Cardiac muscle cell (in vitro differentiated cells and primary cell): ENCODE measurements around the gene CNRIP1. TPM values are rescaled to one million over a fixed set of nuclear protein-coding genes. Genes with fewer than 3 reads are reported as not detected.

Source experiments
- DNase-seq, 2 donors: peaks; one replicate each; pipeline versions ENCODE4 v3.0.0 to v3.0.0-alpha.2; 2010 to 2017; ENCODE audit warnings: low read depth in 1 of 2, low spot score in 1 of 2
- H3K27ac ChIP-seq: fragments of 200-600 bp; sonication (generic); 2 replicates; pipeline ENCODE4 v1.5.1; 2016
- H3K27me3 ChIP-seq: fragments of 200-600 bp; sonication (generic); 2 replicates; pipeline ENCODE4 v1.6.0; 2016; ENCODE audit warnings: control low read depth
- H3K36me3 ChIP-seq: fragments of 200-600 bp; sonication (generic); 2 replicates; pipeline ENCODE4 v1.5.1; 2016; ENCODE audit warnings: control low read depth
- H3K4me1 ChIP-seq: fragments of 200-600 bp; sonication (generic); 2 replicates; pipeline ENCODE4 v1.8.1; 2017; ENCODE audit warnings: low read depth, mild to moderate bottlenecking, mixed run types
- H3K4me3 ChIP-seq: fragments of 200-600 bp; sonication (generic); 2 replicates; pipeline ENCODE4 v1.5.1; 2016; ENCODE audit warnings: mild to moderate bottlenecking
- H3K9me3 ChIP-seq: fragments of 200-600 bp; sonication (generic); 2 replicates; pipeline ENCODE4 v1.5.1; 2017; ENCODE audit warnings: low read depth, mild to moderate bottlenecking, control low read depth
- CTCF ChIP-seq: IDR thresholded peaks from 2 replicates; pipeline ENCODE4 v1.5.1; 2012; ENCODE audit warnings: low read depth, mild to moderate bottlenecking, low read length
- polyA plus RNA-seq: library from polyadenylated mRNA; unstranded; fragments of >200 nt; fragmentation: Nextera tagmentation; extraction: Ambion mirVana; gene quantifications from 2 replicates; pipeline ENCODE4 v1.2.1, GENCODE V29; 2016
- total RNA-seq: library from RNA; depleted of rRNA; stranded (reverse); fragments of >200 nt; gene quantifications from 2 replicates; pipeline ENCODE4 v1.2.3, GENCODE V29; 2016

CNRIP1 gene
- total and polyA plus RNA-seq, 2 experiments from 2014 or later, result 6.9 to 14.3 TPM

- H3K4me3 ChIP-seq, result no peak overlapping the region
- no peaks in the 10 kb centered on the region for H3K36me3 ChIP-seq
- no peak for DNase-seq
- peaks cover 14% of the 10 kb centered on the region for H3K27me3 ChIP-seq
- no peak for TF ChIP-seq CTCF
- H3K27ac ChIP-seq, result no peak overlapping the region
- no peaks in the 10 kb centered on the region for H3K4me1 ChIP-seq
- H3K9me3 ChIP-seq, result no peaks in the 10 kb centered on the region
Observed at GRCh38 chr2:68328901-68329300, 9.2 kb upstream of the CNRIP1 start.

GRCh38 chr2:68325056-68325455, 5.3 kb upstream of the CNRIP1 start:
- Histone ChIP-seq H3K4me1 (no peaks in the 10 kb centered on the region), H3K4me3 (no peak overlapping the region), H3K36me3 (no peaks in the 10 kb centered on the region), H3K9me3 (no peaks in the 10 kb centered on the region), H3K27ac (no peak overlapping the region), H3K27me3 (peaks cover 48% of the 10 kb centered on the region)
- no peak for DNase-seq
- TF ChIP-seq CTCF, result no peak

GRCh38 chr2:68320118-68320641, 431 bp upstream of the CNRIP1 start:
- peaks cover 3% of the 10 kb centered on the region for H3K4me1 ChIP-seq
- peak in 1 of 2 donors; percentile 58 for DNase-seq
- H3K9me3 ChIP-seq, result no peaks in the 10 kb centered on the region
- H3K4me3 ChIP-seq, result peak overlapping the region; percentile 54
- no peak for TF ChIP-seq CTCF
- H3K36me3 ChIP-seq, result no peaks in the 10 kb centered on the region
- H3K27ac ChIP-seq, result no peak overlapping the region
- H3K27me3 ChIP-seq, result peaks cover 67% of the 10 kb centered on the region

- TF ChIP-seq CTCF, result no peak
- Histone ChIP-seq H3K36me3 (no peaks in the 10 kb centered on the region), H3K27me3 (peaks cover 61% of the 10 kb centered on the region), H3K4me1 (peaks cover 3% of the 10 kb centered on the region), H3K9me3 (no peaks in the 10 kb centered on the region), H3K4me3 (peak overlapping the region; percentile 54), H3K27ac (no peak overlapping the region)
- DNase-seq, result no peak
Observed at GRCh38 chr2:68318914-68319397, 793 bp downstream of the CNRIP1 start.

- H3K27ac ChIP-seq, result no peak overlapping the region
- peak overlapping the region; percentile 54 for H3K4me3 ChIP-seq
- TF ChIP-seq CTCF, result no peak
- H3K36me3 ChIP-seq, result no peaks in the 10 kb centered on the region
- peaks cover 3% of the 10 kb centered on the region for H3K4me1 ChIP-seq
- peak in 1 of 2 donors; percentile 17 for DNase-seq
- H3K27me3 ChIP-seq, result peaks cover 54% of the 10 kb centered on the region
- no peaks in the 10 kb centered on the region for H3K9me3 ChIP-seq
Observed at GRCh38 chr2:68317971-68318913, 1.5 kb downstream of the CNRIP1 start.
